Activated CD4-positive, alpha-beta memory T cell treated with anti-CD3 and anti-CD28 coated beads for 36 hours (primary cell): Measurements from ENCODE around the gene RBCK1. TPM values are rescaled to one million over a fixed set of nuclear protein-coding genes. Genes with fewer than 3 reads are reported as not detected.

Source experiments
- CTCF ChIA-PET: fragments of 350-600 bp; sonication (Branson Sonifier 250); formaldehyde crosslinking; loops from one replicate; lab custom pipeline; 2021; ENCODE audit warnings: antibody characterized with exemption, inconsistent platforms; lab: Charles Lee
- POLR2A ChIA-PET: fragments of 350-600 bp; sonication (Branson Sonifier 250); formaldehyde crosslinking; loops from one replicate; lab custom pipeline; 2021; ENCODE audit warnings: antibody characterized with exemption; lab: Charles Lee
- DNase-seq: peaks from one replicate; pipeline ENCODE4 v3.0.0-alpha.2; 2020
- H3K27ac Mint-ChIP-seq: one replicate; pipeline ENCODE4 v1.8.0; 2021; ENCODE audit warnings: mixed read lengths
- H3K27me3 Mint-ChIP-seq: one replicate; pipeline ENCODE4 v1.8.0; 2021; ENCODE audit warnings: mixed read lengths
- H3K36me3 Mint-ChIP-seq: one replicate; pipeline ENCODE4 v1.8.0; 2021; ENCODE audit warnings: mixed read lengths
- H3K4me1 Mint-ChIP-seq: one replicate; pipeline ENCODE4 v1.8.0; 2021; ENCODE audit warnings: low read depth, mixed read lengths
- H3K4me3 Mint-ChIP-seq: one replicate; pipeline ENCODE4 v1.8.0; 2021; ENCODE audit warnings: mild to moderate bottlenecking, mixed read lengths
- H3K9me3 Mint-ChIP-seq: one replicate; pipeline ENCODE4 v1.8.0; 2021; ENCODE audit warnings: mixed read lengths
- intact Hi-C: fragments of 100-400 bp; cut with micrococcal nuclease; formaldehyde crosslinking; loops from one replicate; pipeline ENCODE4 v1.15.1; 2023
- total RNA-seq, 2 experiments: library from RNA; stranded (reverse); gene quantifications; one replicate each; pipeline ENCODE4 v1.2.3, GENCODE V29; 2021

Gene RBCK1
- 100 to 1,000 TPM; 137 to 139 TPM for total RNA-seq

DNA sequence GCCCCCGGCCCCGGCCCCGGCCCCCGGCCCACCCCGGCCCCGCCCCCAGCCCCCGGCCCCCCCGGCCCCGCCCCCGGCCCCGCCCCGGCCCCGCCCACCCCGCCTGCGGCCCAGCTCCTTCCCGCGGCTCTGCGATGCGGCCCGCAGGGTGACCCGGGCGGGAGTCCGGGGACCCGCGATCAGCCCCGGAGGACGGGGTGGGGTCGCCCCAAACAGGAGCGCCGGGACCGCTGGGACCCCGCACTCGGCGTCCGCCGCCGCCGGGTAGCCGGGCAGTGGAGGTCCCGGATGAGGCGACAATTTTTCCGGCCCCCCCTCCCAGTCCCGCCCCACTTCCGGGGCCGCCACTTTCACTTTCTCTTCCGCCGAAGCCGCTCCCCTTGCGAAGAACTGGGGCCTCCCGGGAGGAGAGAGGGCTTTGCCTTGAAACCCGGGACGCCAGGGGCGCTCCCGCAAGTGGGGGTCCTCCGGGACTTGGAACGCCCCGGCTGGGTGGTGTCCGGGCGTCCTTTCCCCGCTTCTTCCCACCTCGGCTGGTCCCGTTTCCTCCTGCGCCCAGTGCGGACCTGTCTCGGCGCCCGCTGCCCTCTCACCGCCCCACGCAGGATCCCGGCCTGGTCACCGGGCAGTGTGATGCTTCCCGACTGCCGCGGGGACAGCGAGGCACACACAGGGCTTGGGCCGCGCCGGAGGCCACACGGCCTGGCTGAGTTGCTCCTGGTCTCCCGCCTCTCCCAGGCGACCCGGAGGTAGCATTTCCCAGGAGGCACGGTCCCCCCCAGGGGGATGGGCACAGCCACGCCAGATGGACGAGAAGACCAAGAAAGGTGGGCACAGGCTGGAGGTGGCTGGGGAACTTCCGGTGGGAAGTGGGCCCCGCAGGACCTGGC lies at the start of gene RBCK1:
TSS of gene RBCK1 (plus strand) at position 347 of the 890 bp plus-strand sequence. CDS start at position 806, 459 bp downstream.
- DNase-seq = peak; percentile 93
- Mint-ChIP-seq H3K36me3 (peaks cover 36% of the 10 kb centered on the region), H3K27me3 (no peaks in the 10 kb centered on the region), H3K27ac (peak within 1 kb of the TSS; percentile 92), H3K9me3 (no peaks in the 10 kb centered on the region), H3K4me1 (peaks cover 42% of the 10 kb centered on the region), H3K4me3 (peak within 1 kb of the TSS; percentile 95)
- CTCF ChIA-PET = interaction anchor here (0.6 to 1.7 kb wide), 15 partner anchors 10 to 237 kb away, joined by 3 to 16 read pairs (median 4); partner anchors contain the start of gene TBC1D20
- intact Hi-C loops = loop anchor here (1.0 to 2.0 kb wide), 5 partner anchors 25 to 135 kb away; partner anchors contain the start of genes CSNK2A1 and ZCCHC3
- POLR2A ChIA-PET = interaction anchor here (0.6 to 1.3 kb wide), 8 partner anchors 14 to 110 kb away, joined by 3 to 11 read pairs (median 3); partner anchors contain the start of genes TBC1D20 and TRIB3

DNA sequence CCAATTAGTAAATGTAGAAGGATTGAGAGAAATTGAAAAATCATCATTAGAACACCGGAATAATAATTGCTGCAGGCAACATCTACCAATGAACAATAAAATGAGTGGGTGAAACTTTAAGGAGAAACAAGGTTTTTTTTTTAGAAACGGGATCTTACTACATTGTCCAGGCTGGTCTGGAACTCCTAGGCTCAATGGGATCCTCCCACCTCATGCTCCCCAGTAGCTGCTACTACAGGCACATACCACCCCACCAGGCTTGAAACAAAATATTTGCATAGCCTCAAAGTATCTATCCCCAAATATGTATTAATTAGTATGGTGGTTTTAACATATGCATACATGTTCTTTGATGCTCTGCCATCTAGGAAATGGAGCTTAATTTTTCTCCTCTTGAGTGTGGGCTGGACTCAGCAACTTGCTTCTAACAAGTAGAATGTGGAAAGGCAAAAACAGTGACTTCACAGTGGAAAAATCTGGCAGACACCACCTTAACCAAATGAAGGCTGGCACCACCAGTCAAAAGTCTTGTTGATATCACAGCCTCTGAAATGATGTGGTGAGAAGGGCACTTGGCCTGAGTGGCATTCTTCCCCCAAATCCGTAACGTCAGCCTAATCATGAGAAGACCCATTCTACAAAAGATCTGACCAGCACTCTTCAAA lies 49.1 kb upstream of the RBCK1 start:
- Mint-ChIP-seq H3K27ac (no peak overlapping the region), H3K4me1 (peaks cover 7% of the 10 kb centered on the region), H3K9me3 (no peaks in the 10 kb centered on the region), H3K27me3 (no peaks in the 10 kb centered on the region), H3K36me3 (no peaks in the 10 kb centered on the region), H3K4me3 (no peak overlapping the region)
- no peak for DNase-seq
- POLR2A ChIA-PET = no interaction called here
- CTCF ChIA-PET = interaction anchor here (0.6 to 1.3 kb wide), 2 partner anchors 21 to 80 kb away, joined by 3 read pairs; partner anchors contain the start of gene TRIB3
- intact Hi-C loops = no loop called here

DNA sequence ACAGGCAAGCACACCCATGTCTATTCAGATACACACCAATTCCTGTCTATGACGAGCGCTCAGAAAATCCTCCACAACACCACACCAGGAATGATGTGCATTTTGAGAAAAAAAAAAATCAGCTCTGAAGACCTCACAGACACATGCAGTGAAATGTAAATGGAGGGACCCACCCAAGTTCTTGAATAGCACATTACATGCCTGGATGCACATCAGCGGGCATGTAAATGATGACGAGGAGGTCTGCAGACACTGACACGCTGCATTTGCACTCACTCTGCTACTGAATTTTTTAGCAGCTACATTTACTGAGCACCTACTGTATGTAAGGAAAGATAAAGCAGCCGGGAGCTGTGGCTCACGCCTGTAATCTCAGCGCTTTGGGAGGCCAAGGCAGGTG lies 46.5 kb upstream of the RBCK1 start:
- H3K4me1 Mint-ChIP-seq = peaks cover 28% of the 10 kb centered on the region
- H3K36me3 Mint-ChIP-seq = no peaks in the 10 kb centered on the region
- CTCF ChIA-PET = interaction anchor here (0.8 to 1.7 kb wide), 7 partner anchors 8 to 199 kb away, joined by 3 to 9 read pairs (median 3); partner anchors contain the start of gene CSNK2A1

DNA sequence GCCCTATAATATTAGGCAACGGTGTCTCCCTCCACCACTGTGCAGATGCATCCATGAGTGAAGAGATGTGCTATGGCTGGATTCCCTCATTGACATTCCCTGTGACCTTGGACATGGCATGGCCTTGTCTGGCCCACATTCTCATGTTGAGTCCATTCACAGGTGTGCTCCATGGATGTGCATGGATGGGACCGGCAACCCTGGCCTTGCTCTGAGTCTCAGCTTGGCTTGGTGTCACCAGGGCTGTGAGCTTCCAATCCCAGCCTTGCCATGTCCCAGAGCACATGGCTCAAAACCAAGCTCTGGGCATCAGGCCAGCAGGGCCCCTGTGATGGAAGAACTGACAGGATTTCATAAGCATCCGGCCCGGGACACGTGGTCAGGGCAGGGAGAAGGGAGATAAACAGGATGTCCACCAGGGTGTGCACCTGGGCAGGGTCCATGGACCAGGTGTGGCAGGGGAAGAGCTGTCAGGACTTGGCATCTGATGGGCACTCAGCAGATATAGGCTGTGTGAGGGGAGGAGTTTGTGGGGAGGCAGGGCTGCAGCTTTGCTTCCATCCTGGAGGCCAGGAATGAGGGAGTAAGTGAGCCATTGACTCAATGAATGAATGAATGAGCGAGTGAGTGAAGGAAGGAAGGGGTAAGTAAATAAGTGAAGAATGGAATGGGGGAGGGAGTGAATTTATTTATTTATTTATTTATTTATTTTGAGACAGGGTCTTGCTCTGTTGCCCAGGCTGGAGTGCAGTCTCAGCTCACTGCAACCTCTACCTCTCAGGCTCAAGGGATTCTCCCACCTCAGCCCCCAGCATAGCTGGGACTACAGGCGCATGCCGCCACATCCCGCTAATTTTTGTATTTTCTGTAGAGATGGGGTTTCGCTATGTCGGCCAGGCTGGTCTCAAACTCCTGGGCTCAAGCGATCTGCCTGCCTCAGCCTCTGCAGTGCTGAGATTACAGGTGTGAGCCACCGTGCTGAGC lies 45.5 kb upstream of the RBCK1 start:
- Mint-ChIP-seq H3K36me3 (no peaks in the 10 kb centered on the region), H3K27ac (peak overlapping the region; percentile 8), H3K9me3 (no peaks in the 10 kb centered on the region), H3K4me1 (peaks cover 31% of the 10 kb centered on the region), H3K27me3 (no peaks in the 10 kb centered on the region), H3K4me3 (peak overlapping the region; percentile 6)
- DNase-seq = peak; percentile 82
- CTCF ChIA-PET = interaction anchor here (0.6 to 3.0 kb wide), 11 partner anchors 8 to 198 kb away, joined by 3 to 11 read pairs (median 3); partner anchors contain the start of gene CSNK2A1
- POLR2A ChIA-PET = interaction anchor here (0.5 to 1.6 kb wide), 4 partner anchors 10 to 368 kb away, joined by 3 to 6 read pairs (median 4); partner anchors contain the start of gene TRIB3
- intact Hi-C loops = no loop called here

More for the DNA sequence above, 46.5 kb upstream of the RBCK1 start:
- POLR2A ChIA-PET = no interaction called here
- no peaks in the 10 kb centered on the region for H3K27me3 Mint-ChIP-seq
- intact Hi-C loops = no loop called here
- H3K4me3 Mint-ChIP-seq = no peak overlapping the region
- H3K9me3 Mint-ChIP-seq = no peaks in the 10 kb centered on the region
- DNase-seq = no peak
- H3K27ac Mint-ChIP-seq = no peak overlapping the region

DNA sequence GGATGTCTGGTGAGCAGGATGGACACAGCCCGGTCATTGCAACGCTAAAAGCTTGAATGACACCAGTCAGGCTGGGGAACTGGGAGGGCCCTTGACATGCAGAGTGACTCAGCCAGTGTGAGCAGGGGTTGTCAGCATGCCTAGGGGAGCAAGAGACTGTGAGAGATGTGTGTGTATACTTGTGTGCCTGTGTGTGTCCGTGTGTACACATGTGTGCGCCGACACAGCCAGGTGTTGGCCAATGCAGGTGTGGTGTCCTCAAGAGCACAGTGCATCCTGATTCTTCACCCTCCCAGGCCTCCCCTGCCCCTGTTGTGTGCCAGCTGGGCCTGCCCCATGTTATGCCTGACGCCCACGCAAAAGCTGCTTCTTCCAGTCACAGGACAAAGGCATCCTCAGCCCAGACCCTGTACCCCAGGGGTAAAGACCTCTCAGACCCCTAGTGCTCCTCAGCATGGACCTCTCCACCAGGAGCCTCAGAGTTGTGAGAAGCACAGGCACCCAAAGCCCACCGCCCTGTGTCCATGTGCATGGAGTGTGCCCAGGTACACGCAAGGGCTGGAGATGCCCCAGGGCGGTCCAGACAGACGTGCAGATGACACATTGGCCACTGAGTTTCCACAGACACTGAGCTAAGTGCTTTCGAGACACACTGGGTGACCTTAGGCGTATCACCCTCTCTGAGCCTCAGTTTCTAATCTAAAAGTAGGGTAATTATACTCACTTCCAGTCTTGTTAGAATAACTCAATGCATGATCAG lies 44.6 kb upstream of the RBCK1 start:
- Mint-ChIP-seq H3K4me3 (no peak overlapping the region), H3K36me3 (no peaks in the 10 kb centered on the region), H3K9me3 (no peaks in the 10 kb centered on the region), H3K27ac (no peak overlapping the region), H3K4me1 (peaks cover 31% of the 10 kb centered on the region), H3K27me3 (no peaks in the 10 kb centered on the region)
- no peak for DNase-seq
- ChIA-PET POLR2A (interaction anchor here (1.4 to 1.6 kb wide), 3 partner anchors 9 to 75 kb away, joined by 3 to 6 read pairs (median 4); partner anchors contain the start of gene TRIB3), CTCF (interaction anchor here (0.9 to 3.0 kb wide), 3 partner anchors 9 to 68 kb away, joined by 3 to 11 read pairs (median 4); no protein-coding TSS in a partner anchor)
- intact Hi-C loops = no loop called here

DNA sequence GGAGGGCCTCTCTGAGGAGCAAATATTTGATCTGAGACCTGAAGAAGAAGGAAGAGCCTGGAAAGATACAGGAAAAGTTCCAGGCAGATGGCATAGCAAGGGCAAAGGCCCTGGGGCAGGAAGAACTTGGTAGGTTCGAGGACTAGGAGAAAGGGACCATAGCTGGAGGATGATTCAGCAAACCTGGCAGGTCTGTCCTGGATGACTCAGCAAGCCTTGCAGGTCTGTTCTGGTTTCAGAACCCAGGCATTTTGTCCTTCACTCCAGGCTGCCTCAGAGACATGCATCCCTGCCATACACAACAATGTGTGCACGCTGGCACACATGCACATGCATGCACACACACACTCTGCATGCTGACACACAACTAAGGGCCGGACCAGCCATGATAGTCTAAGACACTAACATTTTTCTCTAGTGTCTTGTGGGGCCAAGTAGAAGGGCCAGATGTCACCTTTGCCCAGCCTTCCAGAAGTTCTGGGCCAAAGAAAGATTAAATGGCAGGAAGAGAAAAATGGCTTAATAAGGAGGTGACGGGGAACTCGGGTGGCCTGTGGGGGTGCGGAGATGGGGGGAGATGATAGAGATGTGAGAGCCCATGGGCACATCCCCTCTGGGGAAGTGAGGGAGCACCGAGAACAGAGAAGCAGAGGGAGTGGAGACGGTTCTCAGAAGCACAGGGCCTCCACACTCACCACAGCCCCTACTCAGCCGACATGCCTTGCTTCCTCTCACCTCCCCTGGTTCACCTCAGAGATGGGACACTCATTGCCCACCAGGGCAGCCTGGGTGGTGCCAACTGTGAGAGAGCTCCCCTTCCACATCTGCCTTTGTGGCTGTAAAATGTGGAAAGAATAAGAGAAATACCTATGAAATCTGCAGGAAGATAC lies 42.9 kb upstream of the RBCK1 start:
- peak overlapping the region; percentile 42 for H3K27ac Mint-ChIP-seq
- no peaks in the 10 kb centered on the region for H3K36me3 Mint-ChIP-seq
- no peaks in the 10 kb centered on the region for H3K27me3 Mint-ChIP-seq
- POLR2A ChIA-PET = no interaction called here
- CTCF ChIA-PET = interaction anchor here (1.3 to 3.0 kb wide), 2 partner anchors 9 to 11 kb away, joined by 4 to 11 read pairs; no protein-coding TSS in a partner anchor
- H3K4me3 Mint-ChIP-seq = no peak overlapping the region
- H3K4me1 Mint-ChIP-seq = peaks cover 31% of the 10 kb centered on the region
- H3K9me3 Mint-ChIP-seq = no peaks in the 10 kb centered on the region
- intact Hi-C loops = no loop called here
- DNase-seq = peak; percentile 43

DNA sequence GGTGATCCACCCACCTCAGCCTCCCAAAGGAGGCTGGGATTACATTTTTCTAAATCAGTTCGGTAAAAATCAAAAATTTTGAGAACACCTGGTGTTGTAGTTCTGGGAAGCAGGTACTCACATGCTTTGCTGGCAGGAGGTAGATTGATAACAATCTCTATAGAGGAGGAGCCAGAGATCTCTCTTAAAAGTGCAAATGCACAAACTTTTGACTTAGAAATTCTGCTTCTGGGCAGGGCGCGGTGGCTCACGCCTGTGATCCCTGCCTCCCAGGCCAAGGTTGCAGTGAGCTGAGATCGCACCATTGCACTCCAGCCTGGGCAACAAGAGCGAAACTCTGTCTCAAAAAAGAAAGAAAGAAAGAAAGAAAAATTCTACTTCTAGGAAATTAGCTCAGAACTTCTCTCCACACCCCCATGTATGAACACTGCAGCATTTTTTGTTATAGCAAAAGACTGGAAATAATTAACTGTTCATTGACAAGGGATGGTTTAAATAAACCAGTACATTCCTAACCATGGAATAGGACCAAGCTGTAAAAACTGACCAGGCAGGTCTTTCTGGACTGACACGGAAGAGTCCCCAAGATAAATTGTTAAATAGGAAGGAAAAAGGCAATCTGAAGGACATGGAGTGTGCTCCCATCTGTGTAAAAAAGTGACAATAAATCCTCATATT lies 41.9 kb upstream of the RBCK1 start:
- POLR2A ChIA-PET = no interaction called here
- intact Hi-C loops = no loop called here
- Mint-ChIP-seq H3K9me3 (no peaks in the 10 kb centered on the region), H3K4me3 (no peak overlapping the region), H3K36me3 (no peaks in the 10 kb centered on the region), H3K27ac (no peak overlapping the region), H3K27me3 (no peaks in the 10 kb centered on the region), H3K4me1 (peaks cover 31% of the 10 kb centered on the region)
- peak; percentile 29 for DNase-seq
- CTCF ChIA-PET = interaction anchor here (0.6 to 3.0 kb wide), 6 partner anchors 8 to 279 kb away, joined by 3 to 11 read pairs (median 4); no protein-coding TSS in a partner anchor

DNA sequence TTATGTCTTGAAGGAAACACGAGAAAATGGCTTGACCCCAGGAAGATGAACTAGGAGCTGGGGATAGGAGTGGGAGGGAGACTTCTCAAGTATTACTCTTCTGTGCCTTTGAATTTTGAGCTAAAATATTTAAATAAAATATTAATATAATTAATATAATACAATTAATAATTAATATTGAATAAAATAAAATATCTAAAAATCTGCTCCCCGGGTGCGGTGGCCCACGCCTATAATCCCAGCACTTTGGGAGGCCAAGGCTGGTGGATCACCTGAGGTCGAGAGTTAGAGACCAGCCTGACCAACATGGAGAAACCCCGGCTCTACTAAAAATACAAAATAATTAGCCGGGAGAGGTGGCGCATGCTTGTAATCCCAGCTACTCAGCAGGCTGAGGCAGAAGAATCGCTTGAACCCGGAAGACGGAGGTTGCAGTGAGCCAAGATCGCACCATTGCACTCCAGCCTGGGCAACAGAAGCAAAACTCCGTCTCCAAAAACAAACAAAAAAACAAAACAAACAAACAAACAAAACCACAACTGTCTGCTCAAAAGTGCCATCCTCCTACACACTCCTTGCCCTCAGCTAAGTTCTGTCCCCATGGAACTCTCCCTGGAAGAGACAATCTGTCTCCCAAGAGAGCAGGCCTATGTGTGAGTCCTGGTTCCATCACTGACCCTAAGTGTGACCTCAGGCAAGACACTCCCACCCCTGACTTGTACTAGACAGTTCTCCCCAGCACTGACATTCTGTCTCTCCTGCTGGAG lies 41.2 kb upstream of the RBCK1 start:
- H3K9me3 Mint-ChIP-seq = no peaks in the 10 kb centered on the region
- ChIA-PET CTCF (interaction anchor here (0.6 to 1.3 kb wide), 5 partner anchors 9 to 279 kb away, joined by 3 to 5 read pairs (median 4); no protein-coding TSS in a partner anchor), POLR2A (no interaction called here)
- no peak for DNase-seq
- H3K4me1 Mint-ChIP-seq = peaks cover 35% of the 10 kb centered on the region
- intact Hi-C loops = no loop called here
- no peak overlapping the region for H3K4me3 Mint-ChIP-seq
- no peak overlapping the region for H3K27ac Mint-ChIP-seq
- H3K36me3 Mint-ChIP-seq = no peaks in the 10 kb centered on the region
- no peaks in the 10 kb centered on the region for H3K27me3 Mint-ChIP-seq

DNA sequence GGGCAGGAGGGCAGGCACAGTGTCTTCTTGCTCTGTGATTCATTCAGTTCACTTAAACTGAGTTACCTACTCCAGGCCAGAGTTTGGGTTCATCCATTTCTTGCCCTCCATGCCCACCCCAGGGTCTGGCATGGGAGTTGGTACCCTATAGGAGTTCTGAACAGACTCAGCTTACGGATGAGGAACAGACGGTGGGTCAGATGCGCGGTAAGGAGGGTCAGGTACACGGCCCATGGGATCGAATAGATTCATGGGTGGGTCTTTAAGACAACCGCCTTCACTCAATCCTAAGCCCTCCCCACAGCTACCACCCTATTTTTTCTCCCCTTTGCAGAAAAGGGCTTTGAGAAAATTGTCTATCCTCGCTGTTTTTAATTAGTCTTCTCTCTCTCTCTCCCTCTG lies 40.6 kb upstream of the RBCK1 start:
- CTCF ChIA-PET = no interaction called here
- POLR2A ChIA-PET = no interaction called here
- no peaks in the 10 kb centered on the region for H3K27me3 Mint-ChIP-seq
- intact Hi-C loops = no loop called here
- no peak overlapping the region for H3K4me3 Mint-ChIP-seq
- no peaks in the 10 kb centered on the region for H3K36me3 Mint-ChIP-seq
- peaks cover 37% of the 10 kb centered on the region for H3K4me1 Mint-ChIP-seq
- DNase-seq = no peak
- no peak overlapping the region for H3K27ac Mint-ChIP-seq
- H3K9me3 Mint-ChIP-seq = no peaks in the 10 kb centered on the region
